ENCODE results near the gene CUBN.

Gene CUBN

DNA sequence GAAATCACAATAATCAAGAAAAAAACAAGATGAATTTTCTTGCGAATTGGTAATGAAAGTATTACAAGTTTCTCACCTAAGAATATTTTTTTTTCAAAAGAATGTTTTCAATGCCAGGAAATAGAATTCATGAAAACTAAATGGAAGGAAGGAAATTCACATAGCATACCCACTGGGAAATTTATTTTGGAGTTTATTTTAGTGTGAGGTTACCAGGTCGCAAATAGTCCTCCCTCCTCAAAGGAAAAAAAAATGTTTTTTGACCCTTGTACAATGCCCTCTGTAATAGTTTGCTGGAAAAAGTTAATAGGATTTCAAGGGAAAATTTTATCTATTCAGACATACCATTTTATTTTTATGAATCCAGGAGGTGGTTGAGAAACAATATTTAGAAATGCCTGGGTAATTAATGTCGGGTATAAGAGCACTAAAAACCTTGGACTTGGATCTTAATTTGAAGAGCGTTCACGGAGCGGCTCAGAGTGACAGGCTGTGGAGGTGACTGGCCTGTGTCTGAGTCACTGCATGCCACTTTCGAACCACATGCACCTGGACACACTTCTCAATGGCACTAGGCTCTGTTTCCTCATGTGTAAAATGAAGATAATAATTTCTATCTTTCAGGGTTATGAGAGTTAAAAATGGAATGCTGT, 28.2 kb downstream of the CUBN start:
- no peak for DNase-seq

DNA sequence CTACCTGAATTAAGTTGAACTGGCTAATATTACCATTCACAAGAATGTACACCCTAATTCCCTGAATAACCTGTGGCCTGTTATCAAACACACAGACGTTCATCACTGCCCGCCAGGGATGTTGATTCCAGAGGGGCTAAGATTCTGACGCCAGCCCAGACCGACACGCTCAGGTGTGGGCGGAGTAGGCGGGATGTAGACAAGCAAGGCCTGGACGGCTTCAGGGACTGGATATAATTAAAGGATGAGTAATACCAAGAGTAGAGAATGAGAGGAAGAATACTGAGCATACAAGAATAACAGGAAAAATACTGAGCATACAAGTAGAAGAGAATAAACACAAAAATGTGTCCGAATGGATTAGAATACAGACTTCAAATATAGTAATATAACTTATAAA, 29.0 kb downstream of the CUBN start:
- DNase-seq, result no peak

DNA sequence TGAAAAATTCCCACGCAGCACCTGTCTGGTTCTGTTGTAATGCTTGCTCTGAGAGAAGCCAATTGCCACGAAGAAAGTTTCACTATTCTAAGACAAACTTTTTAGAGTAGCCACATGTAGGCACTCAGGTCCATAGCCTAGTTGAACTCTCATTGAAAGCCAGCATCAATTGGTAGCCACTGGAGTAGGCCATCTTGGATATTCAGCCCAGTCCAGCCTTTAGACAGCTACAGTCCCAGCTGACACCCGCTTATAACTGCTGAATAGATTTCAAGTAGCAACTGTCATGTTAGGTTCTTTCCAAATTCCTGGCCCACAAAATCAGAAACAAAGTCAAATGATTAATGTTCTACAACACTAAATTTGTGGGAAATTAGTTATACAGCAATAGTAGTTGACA, 31.6 kb downstream of the CUBN start:
- no peak for DNase-seq

DNA sequence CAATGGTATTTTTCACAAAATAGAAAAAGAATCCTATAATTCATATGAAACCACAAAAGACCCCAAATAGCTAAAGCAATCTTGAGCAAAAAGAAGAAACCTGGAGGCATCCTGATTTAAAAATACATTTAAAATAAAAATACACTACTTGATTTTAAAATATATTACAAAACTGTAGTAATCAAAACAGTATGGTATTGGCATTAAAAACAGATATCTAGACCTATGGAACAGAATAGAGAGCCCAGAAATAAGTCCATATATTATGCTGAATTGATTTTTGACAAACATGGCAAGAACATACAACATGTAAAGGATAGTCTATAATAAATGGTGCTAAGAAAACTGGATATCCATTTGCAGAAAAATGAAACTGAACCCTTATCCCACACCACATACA, 34.8 kb downstream of the CUBN start:
- no peak for DNase-seq

DNA sequence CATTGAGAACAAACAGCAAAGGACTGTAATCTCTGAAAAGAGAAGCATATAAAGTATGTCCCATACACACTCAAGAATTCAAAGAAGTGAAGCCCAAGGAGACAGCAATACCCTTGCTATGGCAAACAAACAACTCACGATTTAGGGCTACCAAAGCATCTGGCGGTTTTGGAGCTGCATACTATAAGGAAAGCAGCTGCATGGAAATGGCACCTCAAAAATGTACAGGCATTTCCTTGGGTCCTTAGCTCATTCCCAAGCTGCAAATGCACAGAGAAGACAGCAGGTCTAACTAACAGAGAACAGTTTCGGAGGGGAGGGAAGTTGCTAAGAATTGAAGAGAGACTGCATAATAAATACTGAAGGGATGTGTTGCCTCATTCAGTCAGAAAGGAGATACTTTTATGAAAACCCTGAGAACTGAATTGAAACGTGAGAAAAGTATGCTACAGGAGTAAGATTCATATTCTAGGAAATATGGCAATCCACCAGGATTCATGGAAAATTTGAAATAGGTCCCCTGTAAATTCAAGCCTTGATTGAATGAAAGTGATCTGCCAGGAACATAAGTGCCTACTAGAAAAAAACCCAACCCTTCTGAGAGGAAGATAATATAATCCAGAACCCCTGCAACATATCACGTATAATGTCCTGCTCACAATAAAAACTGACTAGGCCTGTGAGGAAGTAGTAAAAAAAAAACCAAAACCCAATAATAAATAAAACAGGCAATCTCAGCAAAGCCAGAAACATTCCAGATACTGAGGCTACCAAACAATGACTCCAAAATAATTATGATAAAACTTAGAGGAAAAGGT, 36.4 kb downstream of the CUBN start:
- DNase-seq, result no peak

DNA sequence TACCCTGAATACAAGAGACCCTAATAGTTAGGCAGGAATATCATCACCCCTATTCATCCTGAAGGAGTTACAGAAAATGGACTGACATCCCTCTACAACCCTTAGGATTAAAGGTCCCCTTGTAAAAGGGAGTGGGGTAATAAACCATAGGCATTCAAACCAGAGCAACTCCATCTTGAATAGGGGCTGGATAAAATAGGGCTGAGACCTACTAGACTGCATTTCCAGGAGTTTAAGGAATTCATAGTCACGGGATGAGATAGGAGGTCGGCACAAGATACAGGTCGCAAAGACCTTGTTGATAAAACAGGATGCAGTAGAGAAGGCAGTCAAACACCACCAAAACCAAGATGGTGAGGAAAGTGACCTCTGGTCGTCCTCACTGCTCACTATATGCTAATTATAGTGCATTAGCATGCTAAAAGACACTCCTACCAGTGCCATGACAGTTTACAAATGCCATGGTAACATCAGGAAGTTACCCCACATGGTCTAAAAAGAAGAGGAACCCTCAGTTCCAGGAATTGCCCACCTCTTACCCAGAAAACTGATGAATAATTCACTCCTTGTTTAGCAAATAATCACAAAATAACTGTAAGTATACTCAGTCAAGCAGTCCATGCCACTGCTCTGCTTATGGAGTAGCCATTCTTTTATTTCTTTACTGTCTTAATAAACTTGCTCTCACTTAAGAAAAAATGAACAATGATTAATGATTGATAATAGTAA, 37.2 kb downstream of the CUBN start:
- DNase-seq, result no peak

DNA sequence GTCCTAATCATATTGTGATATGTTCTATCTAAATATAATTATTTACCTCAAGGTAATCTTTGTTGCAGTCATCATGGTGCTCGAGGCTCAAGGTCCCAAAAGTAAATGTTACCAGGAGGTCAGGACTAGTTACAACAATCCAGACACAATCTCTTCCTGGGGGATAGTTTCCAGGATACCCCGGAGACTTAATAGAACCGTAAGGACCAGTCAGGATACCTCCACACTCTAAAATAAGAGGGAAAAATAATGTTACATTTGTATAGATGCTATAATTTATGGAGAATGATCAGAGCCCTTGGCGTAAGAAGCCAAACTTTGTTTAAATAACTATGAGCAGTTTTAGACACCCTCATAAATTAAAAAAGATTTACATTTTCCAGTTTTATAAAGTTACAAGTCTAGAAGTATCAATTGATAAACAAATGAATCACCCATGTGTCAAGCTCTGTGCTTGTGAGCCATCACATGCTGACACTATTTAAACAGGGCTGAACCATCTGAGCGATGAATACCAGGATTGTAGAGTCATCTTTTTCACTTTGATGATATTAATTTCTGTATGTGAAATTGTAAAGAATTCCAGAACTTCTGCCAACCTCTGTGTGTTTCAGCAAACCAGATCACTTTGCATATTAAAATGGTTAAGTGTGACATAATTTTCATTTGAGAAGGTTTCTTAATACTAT, 41.3 kb downstream of the CUBN start:
- DNase-seq, result no peak

DNA sequence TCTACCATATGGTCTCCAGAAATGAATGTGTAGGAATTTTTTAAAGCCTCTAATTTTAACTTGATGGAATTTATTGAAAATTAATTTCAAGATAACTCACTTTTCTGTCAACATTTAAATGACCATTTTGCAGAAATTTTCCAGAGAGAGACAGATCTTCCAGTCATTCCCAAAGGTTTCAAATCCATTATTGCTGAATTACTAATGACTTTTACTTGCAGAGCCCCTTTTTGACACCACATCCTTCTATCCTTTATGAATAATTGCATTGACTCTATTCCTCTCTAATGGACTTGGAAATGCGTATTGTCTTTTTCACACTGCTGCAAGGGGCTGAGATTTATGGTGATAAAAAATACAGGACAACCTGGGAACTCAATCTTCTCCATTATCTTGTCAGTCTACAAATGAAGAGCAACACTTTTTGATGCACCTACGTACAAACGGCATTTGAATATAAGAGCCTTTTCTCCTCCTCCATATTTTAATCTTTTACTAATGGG, 42.7 kb downstream of the CUBN start:
- DNase-seq, result no peak

DNA sequence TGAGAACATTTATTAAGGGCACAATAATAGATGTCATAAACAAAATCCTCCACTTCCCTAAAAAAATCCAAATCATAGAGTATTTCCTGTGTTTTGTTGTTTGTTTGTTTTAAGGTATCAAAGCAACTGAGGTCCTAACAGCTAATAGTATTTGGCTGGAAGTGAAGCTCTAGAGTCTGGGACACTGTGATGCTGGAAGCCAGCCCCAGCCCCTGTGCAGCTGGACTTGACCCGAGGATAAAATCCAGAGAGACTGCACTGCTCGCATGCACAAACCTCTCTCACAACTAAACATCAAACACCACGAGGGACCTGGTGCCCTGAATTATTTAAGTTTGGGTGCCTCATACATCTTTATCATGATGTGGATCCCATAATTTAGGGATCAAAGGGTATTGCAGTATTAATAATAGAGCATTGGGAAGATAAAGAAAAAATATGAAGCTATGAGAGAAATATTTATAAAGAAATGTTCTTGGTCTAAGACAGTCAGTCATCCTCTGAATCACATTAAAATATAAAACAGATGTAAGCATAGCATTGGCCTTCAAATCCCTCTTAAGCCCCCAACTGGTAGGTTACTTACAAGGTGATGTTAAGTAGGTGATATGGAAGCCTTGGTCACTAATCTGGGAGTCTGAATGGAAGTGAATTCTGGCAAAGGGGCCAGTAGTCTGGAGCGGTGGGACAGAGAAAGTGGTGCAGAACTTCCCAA, 44.4 kb downstream of the CUBN start:
- no peak for DNase-seq

DNA sequence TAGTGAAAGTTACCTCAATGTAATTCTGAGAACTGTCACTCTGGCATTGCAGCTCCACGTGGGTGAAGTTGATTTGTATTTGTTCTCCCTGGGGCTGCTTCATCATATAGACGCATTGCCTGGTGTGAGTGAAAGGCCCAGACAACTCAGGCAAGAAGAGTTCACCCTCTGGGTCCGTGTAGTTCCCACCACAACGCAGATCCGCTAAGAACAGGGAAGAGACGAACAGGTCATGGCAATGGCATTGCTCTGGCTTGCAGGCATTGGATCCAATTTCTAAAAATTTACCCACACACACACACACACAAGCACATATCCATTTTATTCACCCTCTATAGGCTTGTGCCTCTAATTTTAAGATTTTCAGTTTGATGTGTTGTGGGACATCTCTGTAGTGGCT, 45.4 kb downstream of the CUBN start:
- no peak for DNase-seq

DNA sequence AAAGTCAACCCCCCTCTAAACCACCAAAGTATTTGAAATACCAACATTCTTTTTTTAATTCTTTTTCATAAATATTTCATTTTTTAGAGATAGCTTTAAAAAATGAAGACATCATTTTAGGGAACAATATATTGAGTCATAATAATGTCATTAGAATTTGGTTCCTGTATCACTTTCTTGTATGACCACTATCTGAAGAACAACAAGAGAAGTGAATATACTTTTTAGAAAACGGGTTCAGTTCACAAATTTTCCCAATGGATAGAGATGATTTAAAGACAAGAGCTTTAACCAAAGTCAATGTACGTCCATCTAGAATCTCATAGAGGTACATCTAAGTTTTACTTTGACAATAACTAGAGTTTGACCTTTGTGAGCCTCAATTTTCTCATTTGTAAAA, 48.2 kb downstream of the CUBN start:
- DNase-seq, result no peak

DNA sequence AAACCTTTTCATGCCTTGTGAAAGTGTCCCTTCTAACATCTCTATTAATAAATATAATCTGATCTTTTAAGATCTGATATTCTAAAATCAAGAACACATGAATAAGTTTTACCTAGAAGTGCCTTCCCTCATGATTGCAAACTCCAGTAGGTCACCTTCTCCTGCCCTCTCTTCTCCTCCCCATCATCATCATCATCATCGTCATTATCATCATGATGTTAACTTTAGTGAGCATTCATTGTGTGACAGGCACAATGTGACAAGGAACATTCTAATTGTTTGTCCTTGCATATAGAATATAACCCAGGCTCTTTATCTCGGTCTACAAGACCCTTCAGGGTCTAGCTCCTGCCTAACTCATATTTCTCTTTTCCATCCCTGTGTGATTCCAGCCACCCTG, 51.7 kb downstream of the CUBN start:
- no peak for DNase-seq

DNA sequence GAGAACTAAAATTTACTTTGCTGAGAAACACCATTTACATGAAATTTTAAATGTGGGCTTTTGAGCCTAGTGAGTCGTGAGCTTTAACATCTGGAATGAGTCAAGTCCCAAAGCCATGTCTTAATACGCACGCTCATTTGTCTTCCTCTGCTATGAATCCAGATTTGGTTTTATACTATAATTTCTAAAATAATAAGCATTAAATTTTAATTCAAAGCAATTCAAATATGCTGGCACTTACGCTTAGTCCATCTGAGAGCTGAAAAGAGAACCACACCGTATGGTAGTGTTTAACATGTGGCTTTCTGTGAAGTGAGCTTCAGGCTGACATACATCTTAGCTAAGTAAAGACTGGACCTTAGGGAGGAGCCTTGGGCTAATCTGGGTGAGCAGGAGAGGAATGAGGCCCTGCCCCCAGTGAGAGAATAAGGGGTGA, 52.2 kb downstream of the CUBN start:
- no peak for DNase-seq

DNA sequence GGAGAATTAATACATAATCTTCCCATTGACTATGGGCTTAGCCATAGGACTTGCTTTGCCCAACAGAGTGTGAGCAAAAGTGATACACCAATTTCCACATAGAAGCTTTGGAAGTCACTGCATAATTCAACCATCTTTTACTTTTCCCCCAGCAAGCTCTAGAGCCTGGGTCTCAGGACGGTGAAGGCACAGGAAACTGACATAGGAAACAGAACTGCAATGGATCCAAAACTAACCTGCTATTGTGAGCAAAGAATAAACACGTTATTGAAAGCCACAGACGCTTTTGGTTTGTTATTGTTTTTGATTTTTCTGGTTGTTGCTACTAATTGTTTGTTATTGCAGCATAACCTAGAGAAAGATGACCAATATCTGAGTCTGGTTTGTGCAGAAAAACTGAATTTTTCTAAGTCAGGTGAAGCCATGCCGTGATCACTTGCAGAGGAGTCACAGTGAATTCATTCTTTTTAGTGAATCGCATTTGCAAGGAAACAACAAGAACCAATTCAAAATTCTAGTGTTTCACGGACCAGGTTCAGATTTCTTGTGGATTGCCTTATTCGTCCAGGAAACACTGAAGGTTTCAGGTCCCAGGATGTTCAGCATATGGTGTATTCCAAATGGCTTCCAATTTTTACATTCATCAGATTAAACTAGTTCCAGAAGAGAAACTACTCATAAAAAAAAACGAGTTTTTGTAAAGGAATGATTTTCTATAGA, 52.8 kb downstream of the CUBN start:
- no peak for DNase-seq

DNA sequence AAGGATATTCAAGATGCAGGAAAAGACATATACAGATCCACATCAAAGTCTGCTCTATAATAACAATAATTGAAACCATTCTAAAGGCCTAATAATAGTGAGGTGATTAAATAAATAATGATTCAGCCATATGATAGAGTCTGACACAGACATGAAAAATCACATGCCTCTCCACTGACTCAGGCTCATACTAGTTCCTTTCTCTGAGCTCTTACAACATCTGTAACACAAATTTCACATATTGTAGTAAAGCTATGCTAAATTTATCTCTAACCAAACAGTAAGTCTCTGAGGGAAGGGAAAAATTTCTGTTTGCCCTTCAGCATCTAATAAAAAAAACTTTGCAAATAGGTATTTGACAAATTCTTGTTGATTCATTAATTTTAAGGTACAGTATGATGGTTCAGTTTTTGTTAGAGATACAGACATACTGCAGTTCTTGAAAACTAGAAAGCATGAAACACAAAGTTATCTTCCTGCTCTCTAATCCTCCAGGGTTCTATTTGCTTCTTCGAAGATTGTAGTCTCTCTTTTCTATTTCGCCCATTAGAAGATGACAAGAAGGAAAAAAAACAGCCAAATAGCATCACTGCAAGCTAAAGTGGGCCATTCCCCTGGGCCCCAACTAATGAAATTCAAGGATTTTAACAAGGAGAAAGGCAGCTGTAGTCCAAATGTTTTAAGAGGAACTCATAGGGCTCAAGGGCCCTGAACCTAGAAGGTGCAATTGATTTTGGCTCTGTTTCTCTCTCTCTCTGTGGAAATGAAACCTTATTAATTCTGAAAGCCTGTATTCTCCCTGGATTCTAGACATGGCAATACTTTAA, 53.9 kb downstream of the CUBN start:
- no peak for DNase-seq

DNA sequence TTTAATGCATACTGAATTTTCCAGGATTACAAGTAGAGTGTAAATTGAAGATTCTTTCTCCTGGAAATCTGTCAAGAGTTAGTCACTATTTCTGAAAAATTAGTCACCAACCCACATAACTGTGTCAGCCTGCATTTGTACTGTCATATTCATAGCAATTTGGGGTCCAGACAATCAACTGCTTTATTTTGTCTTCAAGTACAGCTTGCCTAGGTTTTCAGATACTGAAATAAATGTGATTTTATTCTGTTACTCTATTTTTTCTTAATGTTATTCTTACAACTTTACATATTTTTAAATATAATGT, 55.1 kb downstream of the CUBN start:
- no peak for DNase-seq

DNA sequence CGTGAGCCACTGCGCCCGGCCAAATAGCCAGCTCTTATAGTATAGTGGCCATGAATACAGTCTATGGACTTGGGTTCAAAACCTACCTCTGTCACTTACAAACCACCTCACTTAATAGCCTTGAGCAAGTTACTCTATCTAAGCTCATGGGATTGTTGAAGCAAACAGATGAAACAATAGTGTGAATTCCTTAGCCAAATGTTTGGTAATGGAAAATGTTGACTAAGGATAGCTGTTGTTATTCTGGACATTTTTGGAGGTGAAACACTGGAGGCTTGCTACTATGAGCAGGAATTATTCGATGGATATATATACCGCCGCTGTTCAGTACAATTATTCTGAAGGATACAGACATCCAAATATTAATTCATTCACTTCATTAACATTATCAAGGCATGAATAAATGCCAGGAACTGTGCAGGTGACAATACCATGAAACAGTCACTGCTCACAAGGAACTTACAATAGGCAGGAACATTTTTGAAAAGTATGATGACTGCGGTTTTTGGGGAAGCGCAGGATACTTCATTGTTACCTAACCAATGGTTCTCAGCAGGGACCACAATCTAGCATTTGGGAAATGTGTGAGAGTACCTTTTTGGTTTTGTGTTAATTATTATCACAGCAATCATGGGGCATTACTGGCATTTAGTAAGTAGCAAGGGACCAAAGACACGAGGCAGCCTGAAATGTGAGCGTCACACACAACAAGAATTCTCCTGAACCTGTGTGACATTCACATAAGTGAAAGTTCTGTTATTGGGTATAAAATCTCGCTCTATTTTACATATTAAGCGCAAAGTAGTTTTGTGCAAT, 55.7 kb downstream of the CUBN start:
- DNase-seq, result no peak

DNA sequence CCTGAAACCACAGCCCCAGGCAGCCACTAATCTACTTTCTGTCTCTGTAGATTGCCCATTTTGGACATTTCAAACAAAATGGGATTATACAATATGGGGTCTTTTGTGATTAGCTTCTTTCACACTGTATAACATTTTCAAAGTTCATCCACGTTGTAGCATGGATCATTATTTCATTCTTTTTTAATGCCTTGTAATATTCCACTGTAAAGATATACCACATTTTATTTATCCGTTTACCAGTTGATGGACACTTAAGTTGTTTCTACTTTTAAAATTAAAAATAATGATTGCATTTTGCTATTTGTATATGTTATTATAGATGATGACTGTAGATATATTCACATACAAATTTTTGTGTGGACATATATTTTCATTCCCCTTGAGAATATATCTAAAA, 60.7 kb downstream of the CUBN start:
- no peak for DNase-seq

DNA sequence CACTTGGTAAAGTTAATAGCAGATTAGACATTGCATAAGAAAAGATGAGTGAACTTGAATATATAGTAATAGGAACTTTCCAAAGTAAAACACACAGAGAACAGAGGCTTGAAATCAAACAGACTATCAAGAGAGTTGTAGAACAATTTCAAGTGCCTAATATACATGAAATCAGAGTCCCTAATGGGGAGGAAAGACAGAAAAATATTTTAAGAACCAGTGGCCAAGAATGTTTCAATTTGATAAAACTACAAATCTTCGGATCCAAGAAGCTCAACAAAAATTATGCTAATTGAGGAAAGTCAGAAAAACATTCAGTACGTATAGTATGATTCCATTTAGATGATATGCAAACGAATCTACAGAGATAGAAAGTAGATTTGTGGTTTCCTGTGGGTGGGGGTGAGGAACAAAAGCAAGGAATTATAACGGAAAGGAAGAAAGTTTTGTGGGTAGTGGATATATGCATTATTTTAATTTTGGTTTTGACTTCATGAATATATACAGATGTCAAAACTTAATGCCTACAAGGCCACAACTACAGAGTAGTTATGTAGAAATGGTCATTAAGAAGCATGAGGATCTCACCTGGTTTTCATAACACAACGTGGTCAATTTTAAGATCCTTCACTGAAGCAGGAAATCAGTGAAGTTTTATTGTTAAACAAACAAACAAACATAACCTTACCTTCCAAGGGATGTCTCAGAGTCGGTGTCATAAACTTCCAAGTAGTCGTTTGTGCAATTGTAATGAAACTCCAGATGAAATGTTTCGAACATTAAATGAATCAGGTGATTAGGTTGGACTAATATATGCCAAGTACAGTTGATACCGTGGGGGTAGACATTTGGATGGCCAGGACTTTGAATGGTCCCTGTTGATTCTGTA, 62.0 kb downstream of the CUBN start:
- DNase-seq, result no peak
